Cardiac muscle cell (in vitro differentiated cells and primary cell): ENCODE data around the gene IL27RA. TPM values are rescaled to one million over a fixed set of nuclear protein-coding genes. Genes with fewer than 3 reads are reported as not detected.

Source experiments
- DNase-seq, 2 donors: peaks; one replicate each; pipeline versions ENCODE4 v3.0.0 to v3.0.0-alpha.2; 2010 to 2017; ENCODE audit warnings: low read depth in 1 of 2, low spot score in 1 of 2
- H3K27ac ChIP-seq: fragments of 200-600 bp; sonication (generic); 2 replicates; pipeline ENCODE4 v1.5.1; 2016
- H3K27me3 ChIP-seq: fragments of 200-600 bp; sonication (generic); 2 replicates; pipeline ENCODE4 v1.6.0; 2016; ENCODE audit warnings: control low read depth
- H3K36me3 ChIP-seq: fragments of 200-600 bp; sonication (generic); 2 replicates; pipeline ENCODE4 v1.5.1; 2016; ENCODE audit warnings: control low read depth
- H3K4me1 ChIP-seq: fragments of 200-600 bp; sonication (generic); 2 replicates; pipeline ENCODE4 v1.8.1; 2017; ENCODE audit warnings: low read depth, mild to moderate bottlenecking, mixed run types
- H3K4me3 ChIP-seq: fragments of 200-600 bp; sonication (generic); 2 replicates; pipeline ENCODE4 v1.5.1; 2016; ENCODE audit warnings: mild to moderate bottlenecking
- H3K9me3 ChIP-seq: fragments of 200-600 bp; sonication (generic); 2 replicates; pipeline ENCODE4 v1.5.1; 2017; ENCODE audit warnings: low read depth, mild to moderate bottlenecking, control low read depth
- polyA plus RNA-seq: library from polyadenylated mRNA; unstranded; fragments of >200 nt; fragmentation: Nextera tagmentation; extraction: Ambion mirVana; gene quantifications from 2 replicates; pipeline ENCODE4 v1.2.1, GENCODE V29; 2016
- total RNA-seq: library from RNA; depleted of rRNA; stranded (reverse); fragments of >200 nt; gene quantifications from 2 replicates; pipeline ENCODE4 v1.2.3, GENCODE V29; 2016
- TF ChIP-seq, protein P1 (sequence below): IDR thresholded peaks from 2 replicates; pipeline ENCODE4 v1.5.1; 2012; ENCODE audit warnings: low read depth, mild to moderate bottlenecking, low read length

Gene IL27RA
- total and polyA plus RNA-seq, 2 experiments from 2014 or later, result 4.3 to 7.1 TPM

DNA sequence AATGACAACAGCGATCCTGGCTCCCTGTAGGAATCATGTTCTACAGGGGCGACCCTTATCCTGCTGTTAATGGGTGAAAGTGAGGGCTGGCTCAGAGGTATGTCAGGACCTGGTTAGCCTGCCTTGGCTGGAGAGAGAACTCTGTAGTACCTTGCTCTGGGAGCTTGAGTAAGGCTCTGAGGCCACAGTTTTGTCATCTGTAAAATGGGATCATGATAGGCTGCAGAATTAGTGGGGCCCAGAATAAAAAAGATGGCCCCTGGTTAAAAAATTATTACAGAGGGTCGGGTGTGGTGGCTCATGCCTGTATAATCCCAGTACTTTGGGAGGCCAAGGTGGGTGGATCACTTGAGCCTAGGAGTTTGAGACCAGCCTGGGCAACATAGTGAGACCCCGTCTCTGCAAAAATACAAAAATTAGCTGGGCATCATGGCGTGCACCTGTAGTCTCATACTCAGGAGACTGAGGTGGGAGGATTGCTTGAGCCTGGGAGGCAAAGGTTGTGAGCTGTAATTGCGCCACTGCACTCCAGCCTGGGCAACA, 69.5 kb downstream of the IL27RA start:
- peaks cover 28% of the 10 kb centered on the region for H3K36me3 ChIP-seq

DNA sequence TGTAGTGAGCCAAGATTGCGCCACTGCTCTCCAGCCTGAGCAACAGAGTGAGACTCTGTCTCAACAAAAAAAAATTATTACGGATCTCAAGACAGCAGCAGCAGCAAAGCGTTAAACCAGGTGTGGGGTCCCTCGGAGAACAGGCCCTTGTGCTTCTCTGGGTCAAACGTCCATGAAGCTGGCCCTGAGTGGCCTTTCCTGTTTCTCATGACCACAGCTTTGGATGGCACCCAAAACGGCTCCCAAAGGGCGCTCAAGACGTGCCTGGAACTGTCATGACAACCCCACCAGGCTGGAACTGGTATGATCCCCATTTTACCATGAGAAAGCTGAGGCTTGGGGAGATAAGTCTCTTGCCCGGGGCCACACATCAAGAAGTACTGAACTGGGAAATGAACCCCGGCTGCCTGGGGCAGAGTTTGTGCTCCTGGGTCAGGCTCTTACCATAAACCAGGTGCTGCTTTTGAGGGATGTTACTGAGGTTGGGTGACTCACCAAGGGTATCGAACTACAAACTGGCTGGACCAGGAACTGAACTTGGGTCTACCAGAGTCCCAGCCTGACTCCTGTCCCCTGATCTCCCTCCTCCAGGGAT, 70.6 kb downstream of the IL27RA start:
- DNase-seq, result peak in 1 of 2 donors; percentile 42
- H3K9me3 ChIP-seq, result no peaks in the 10 kb centered on the region
- TF ChIP-seq, protein P1, sequence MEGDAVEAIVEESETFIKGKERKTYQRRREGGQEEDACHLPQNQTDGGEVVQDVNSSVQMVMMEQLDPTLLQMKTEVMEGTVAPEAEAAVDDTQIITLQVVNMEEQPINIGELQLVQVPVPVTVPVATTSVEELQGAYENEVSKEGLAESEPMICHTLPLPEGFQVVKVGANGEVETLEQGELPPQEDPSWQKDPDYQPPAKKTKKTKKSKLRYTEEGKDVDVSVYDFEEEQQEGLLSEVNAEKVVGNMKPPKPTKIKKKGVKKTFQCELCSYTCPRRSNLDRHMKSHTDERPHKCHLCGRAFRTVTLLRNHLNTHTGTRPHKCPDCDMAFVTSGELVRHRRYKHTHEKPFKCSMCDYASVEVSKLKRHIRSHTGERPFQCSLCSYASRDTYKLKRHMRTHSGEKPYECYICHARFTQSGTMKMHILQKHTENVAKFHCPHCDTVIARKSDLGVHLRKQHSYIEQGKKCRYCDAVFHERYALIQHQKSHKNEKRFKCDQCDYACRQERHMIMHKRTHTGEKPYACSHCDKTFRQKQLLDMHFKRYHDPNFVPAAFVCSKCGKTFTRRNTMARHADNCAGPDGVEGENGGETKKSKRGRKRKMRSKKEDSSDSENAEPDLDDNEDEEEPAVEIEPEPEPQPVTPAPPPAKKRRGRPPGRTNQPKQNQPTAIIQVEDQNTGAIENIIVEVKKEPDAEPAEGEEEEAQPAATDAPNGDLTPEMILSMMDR, result no peak
- no peak overlapping the region for H3K27ac ChIP-seq
- H3K27me3 ChIP-seq, result no peaks in the 10 kb centered on the region
- no peak overlapping the region for H3K4me3 ChIP-seq
- H3K36me3 ChIP-seq, result peaks cover 28% of the 10 kb centered on the region
- H3K4me1 ChIP-seq, result no peaks in the 10 kb centered on the region

More for the DNA sequence above, 69.5 kb downstream of the IL27RA start:
- TF ChIP-seq, protein P1, result no peak
- H3K4me3 ChIP-seq, result no peak overlapping the region
- H3K27ac ChIP-seq, result no peak overlapping the region
- H3K27me3 ChIP-seq, result no peaks in the 10 kb centered on the region
- H3K9me3 ChIP-seq, result no peaks in the 10 kb centered on the region
- no peak for DNase-seq
- H3K4me1 ChIP-seq, result no peaks in the 10 kb centered on the region

DNA sequence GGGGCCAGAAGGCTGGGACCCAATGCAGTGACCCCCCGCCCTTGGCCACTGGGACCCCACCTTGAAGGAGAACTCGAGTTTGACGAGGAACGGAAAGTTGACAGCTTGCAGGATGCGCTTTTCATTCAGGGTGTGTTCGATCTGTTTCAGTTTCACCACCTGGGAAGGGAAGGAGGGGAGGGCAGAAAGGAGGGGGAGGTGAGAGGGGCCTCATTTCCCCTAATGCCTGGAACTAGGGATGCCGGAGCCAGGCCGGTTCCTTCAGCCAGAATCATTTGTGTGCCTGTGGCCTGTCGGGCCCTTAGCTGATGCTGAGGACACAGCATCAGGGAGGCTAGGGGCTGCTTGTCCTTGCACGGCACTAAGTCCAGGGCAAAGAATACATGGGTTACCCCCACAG, 71.2 kb downstream of the IL27RA start:
- Histone ChIP-seq H3K9me3 (no peaks in the 10 kb centered on the region), H3K4me3 (no peak overlapping the region), H3K27ac (no peak overlapping the region), H3K27me3 (no peaks in the 10 kb centered on the region), H3K4me1 (no peaks in the 10 kb centered on the region), H3K36me3 (peaks cover 28% of the 10 kb centered on the region)
- no peak for DNase-seq
- TF ChIP-seq, protein P1, result no peak

Other genes starting within 250 kb of the IL27RA start
- 13.7 and 29.8 TPM in 2 replicates for gene ZSWIM4, start 236.3 kb upstream of the IL27RA start, total RNA-seq
- 13.0 and 19.6 TPM in 2 replicates for gene ZSWIM4, start 236.3 kb upstream of the IL27RA start, polyA plus RNA-seq
- gene NANOS3, start 154.6 kb upstream of the IL27RA start, total RNA-seq, result 0.39 and 2.0 TPM in 2 replicates
- 0.86 and 1.6 TPM in 2 replicates for gene NANOS3, start 154.6 kb upstream of the IL27RA start, polyA plus RNA-seq
- 4.0 and 8.8 TPM in 2 replicates for gene BRME1, start 125.6 kb upstream of the IL27RA start, total RNA-seq
- gene BRME1, start 125.6 kb upstream of the IL27RA start, polyA plus RNA-seq, result 3.0 and 8.2 TPM in 2 replicates
- gene CC2D1A, start 125.6 kb upstream of the IL27RA start, total RNA-seq, result 43.2 and 46.6 TPM in 2 replicates
- gene CC2D1A, start 125.6 kb upstream of the IL27RA start, polyA plus RNA-seq, result 41.5 and 42.5 TPM in 2 replicates
- 0.24 and 0.67 TPM in 2 replicates for gene PODNL1, start 93.3 kb upstream of the IL27RA start, total RNA-seq
- not detected in 2 replicates for gene PODNL1, start 93.3 kb upstream of the IL27RA start, polyA plus RNA-seq
- gene DCAF15, start 79.3 kb upstream of the IL27RA start, total RNA-seq, result 44.6 and 48.1 TPM in 2 replicates
- 33.3 and 34.0 TPM in 2 replicates for gene DCAF15, start 79.3 kb upstream of the IL27RA start, polyA plus RNA-seq
- gene RFX1, start 25.4 kb upstream of the IL27RA start, total RNA-seq, result 8.9 TPM in 2 replicates
- 2.7 and 3.3 TPM in 2 replicates for gene RFX1, start 25.4 kb upstream of the IL27RA start, polyA plus RNA-seq
- gene RLN3, start 3.6 kb upstream of the IL27RA start, total RNA-seq, result not detected in 2 replicates
- gene RLN3, start 3.6 kb upstream of the IL27RA start, polyA plus RNA-seq, result 0.44 TPM in 1 of 2 replicates, not detected in the other
- gene PALM3, start 30.3 kb downstream of the IL27RA start, total RNA-seq, result 0.25 and 0.30 TPM in 2 replicates
- 0.10 and 1.0 TPM in 2 replicates for gene PALM3, start 30.3 kb downstream of the IL27RA start, polyA plus RNA-seq
- 16.0 and 19.4 TPM in 2 replicates for gene MISP3, start 41.0 kb downstream of the IL27RA start, total RNA-seq
- gene MISP3, start 41.0 kb downstream of the IL27RA start, polyA plus RNA-seq, result 23.2 and 25.6 TPM in 2 replicates
- gene C19orf67, start 54.0 kb downstream of the IL27RA start, total RNA-seq, result 3.6 and 14.2 TPM in 2 replicates
- gene C19orf67, start 54.0 kb downstream of the IL27RA start, polyA plus RNA-seq, result 4.1 and 7.5 TPM in 2 replicates
- 112 and 158 TPM in 2 replicates for gene SAMD1, start 59.0 kb downstream of the IL27RA start, total RNA-seq
- 130 and 136 TPM in 2 replicates for gene SAMD1, start 59.0 kb downstream of the IL27RA start, polyA plus RNA-seq
- 95.2 and 126 TPM in 2 replicates for gene PRKACA, start 86.0 kb downstream of the IL27RA start, total RNA-seq
- gene PRKACA, start 86.0 kb downstream of the IL27RA start, polyA plus RNA-seq, result 30.6 and 33.5 TPM in 2 replicates
- gene ASF1B, start 104.8 kb downstream of the IL27RA start, total RNA-seq, result 19.1 and 21.8 TPM in 2 replicates
- gene ASF1B, start 104.8 kb downstream of the IL27RA start, polyA plus RNA-seq, result 27.5 and 30.7 TPM in 2 replicates
- 26.6 and 55.8 TPM in 2 replicates for gene ADGRL1, start 174.4 kb downstream of the IL27RA start, total RNA-seq
- 19.6 and 35.2 TPM in 2 replicates for gene ADGRL1, start 174.4 kb downstream of the IL27RA start, polyA plus RNA-seq